D341Med (cell line): ENCODE results near the gene KIF5C.

Experiments used
- DNase-seq: peaks from one replicate; pipeline ENCODE4 v3.0.0; 2012; ENCODE audit warnings: low spot score

KIF5C gene

DNA sequence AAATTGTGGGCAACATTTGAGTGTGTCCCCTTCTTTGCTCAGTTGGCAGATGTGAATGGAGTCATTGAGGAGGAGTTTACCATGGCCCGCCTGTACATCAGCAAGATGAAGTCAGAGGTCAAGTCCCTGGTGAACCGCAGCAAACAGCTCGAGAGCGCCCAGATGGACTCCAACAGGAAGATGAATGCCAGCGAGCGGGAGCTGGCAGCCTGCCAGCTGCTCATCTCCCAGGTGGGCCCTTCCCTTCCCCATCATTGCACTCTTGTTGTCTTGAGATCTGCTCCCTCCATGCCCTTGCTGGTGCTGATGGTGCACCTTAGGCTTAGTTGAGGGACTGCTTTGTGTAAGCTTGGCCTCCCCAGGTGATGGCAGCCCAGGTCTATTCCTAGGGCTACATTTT is 115.9 kb downstream of the KIF5C start:
- no peak for DNase-seq

- DNase-seq: no peak
Observed at GRCh38 chr2:148992448-148992847, 117.4 kb downstream of the KIF5C start.

DNA sequence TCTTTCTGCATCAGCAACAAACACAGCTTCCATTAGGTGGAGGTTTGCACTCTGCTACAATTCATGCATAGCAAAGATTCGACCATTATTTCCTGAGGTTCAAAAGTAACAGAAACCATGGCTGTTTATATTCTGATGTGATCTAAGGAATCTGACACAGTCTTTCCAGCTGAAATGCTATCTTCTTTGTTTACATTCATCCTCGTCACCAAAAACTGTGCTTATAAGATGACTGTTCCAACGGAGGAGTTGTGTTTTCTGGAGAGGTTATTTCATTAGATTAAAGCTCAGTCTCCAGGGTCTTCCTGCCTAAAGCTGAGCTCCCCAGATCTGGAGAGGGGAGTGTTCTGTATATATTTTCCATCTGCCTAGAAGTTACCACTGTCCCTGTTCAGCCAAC is 118.3 kb downstream of the KIF5C start:
- no peak for DNase-seq

GRCh38 chr2:148994341-148994740 is 119.3 kb downstream of the KIF5C start:
- DNase-seq: no peak

GRCh38 chr2:148996805-148997204 is 121.8 kb downstream of the KIF5C start:
- no peak for DNase-seq

DNA sequence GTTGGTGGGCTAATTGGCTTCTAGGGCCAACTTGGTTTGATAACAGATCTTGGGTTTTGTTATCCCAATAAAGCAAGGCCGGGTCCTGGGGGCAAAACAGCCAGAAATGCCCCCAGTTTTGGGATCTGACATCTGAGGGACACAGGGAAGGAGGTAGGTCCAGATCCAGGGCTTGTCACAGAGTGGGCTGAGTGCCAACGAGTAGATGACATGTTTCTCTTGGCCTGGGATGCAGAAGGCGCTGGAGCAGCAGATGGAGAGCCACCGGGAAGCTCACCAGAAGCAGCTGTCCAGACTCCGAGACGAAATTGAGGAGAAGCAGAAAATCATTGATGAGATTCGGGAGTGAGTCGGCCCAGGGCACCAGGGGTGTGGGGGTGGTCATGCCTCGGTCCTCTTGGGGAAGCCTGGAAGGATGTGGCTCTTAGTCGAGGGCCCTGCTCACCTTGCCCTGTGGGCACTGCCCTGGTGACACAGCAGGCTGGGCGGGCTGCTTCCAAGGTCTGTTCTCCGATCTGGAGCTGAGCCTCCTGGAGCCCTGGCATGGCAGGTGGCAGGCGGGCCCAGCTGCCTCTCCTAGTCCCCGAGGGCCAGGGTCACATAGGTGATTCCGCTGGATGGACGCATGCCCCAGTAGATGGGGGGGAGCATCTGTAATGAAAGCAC is 123.3 kb downstream of the KIF5C start:
- DNase-seq: no peak

GRCh38 chr2:148998831-148999200 is 123.8 kb downstream of the KIF5C start:
- no peak for DNase-seq

- DNase-seq: no peak
Observed at GRCh38 chr2:148999451-148999921, 124.5 kb downstream of the KIF5C start.

- DNase-seq: no peak
Observed at GRCh38 chr2:149000158-149000938, 125.3 kb downstream of the KIF5C start.

- no peak for DNase-seq
Observed at GRCh38 chr2:149001496-149001895, 126.5 kb downstream of the KIF5C start.

- DNase-seq: no peak
Observed at GRCh38 chr2:149002378-149002890, 127.4 kb downstream of the KIF5C start.

GRCh38 chr2:149002891-149003740 is 128.1 kb downstream of the KIF5C start:
- DNase-seq: no peak

- no peak for DNase-seq
Observed at GRCh38 chr2:149004836-149005235, 129.8 kb downstream of the KIF5C start.

DNA sequence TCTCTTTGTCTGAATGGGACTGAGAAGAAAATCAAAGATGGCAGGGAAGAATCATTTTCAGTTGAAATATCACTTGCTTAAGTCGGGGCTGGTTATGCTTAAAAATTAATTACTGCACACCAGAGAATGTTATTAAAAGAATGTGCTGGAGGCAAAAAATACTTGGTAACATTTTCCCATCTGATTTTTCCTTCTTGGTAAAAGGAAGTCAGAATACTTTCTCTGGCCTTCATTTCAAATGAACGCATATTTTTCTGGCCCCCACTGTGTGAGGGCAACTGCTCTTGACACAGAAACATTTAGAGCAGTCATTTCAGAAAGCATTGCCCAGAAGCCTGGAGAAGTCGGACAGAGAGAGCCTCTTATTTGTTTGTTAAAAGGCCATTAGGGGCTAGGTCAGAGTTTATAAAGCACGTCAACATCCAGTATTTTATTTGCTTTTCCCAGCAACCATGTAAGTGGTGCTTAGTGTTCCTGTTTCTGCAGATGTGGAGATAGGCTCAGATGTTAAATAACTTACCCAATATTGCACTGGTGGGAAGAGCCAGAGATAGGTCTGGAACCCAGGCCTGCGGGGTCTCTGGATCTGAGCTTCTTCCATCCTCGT is 130.5 kb downstream of the KIF5C start:
- DNase-seq: no peak

DNA sequence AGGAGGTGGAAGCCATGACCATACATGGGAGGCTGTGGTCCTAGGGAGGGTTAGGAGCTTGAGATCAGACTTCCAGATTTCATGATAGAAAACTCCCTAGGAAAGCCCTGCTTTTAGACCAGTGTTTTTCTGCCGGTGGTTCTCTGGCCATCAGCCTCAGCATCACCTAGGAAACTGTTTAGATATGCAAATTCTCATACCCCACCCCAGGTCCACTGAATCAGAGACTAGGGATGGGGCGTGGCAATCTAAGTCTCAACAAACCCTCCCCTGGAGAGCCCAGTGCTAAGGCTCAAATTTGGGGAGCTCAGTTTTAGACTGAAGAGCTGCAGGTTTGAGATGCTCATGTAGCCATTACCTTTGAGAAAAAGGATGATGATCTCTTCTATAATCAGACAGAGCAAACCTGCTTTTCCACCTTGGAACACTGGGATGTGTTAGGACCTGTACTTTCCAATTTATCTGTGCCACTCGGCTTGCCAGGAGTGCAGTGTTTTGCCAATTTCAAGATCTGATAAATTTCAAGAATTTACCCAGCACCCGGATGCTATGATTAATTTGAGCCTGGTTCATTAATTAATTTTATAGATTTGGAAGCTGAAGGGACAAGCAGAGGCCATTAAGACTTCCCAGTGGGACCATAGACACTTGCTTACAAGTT is 132.0 kb downstream of the KIF5C start:
- no peak for DNase-seq

GRCh38 chr2:149008381-149008780 is 133.4 kb downstream of the KIF5C start:
- no peak for DNase-seq

GRCh38 chr2:149009576-149010461 is 134.8 kb downstream of the KIF5C start:
- DNase-seq: no peak

- no peak for DNase-seq
Observed at GRCh38 chr2:149012545-149012944, 137.5 kb downstream of the KIF5C start.

- no peak for DNase-seq
Observed at GRCh38 chr2:149015501-149015900, 140.5 kb downstream of the KIF5C start.

DNA sequence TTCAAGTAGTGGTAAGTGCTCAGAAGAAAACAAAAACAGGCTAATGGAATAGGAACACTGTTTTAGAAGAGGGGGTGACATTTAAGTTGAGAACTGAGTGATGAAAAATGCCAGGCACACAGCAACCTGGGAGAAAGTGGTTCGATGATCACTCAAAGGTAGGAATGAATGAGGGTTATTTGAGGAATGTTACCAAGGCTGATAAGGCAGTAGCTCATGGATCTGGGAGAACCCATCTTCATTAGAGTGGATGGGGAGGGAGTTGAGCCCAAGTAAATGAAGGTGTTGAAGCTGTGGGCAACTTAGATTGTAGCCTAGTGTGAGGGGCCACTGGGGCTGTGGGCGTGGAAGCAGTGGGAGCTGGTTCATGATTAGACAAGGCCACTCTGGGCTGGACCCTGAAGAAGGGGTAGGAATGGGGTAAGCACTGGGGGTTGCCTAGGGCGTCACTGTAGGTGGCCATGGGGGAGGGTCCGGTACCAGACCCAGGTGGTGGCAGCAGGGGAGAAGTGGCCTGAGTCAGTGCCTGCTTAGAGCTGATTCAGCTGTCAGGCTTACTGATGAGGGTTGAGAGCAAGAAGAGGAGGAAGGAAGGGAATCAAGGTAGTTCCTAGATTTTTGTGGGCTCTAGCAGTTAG is 141.0 kb downstream of the KIF5C start:
- no peak for DNase-seq
